Measurements from ENCODE around the gene SMPD3. TPM values are rescaled to one million over a fixed set of nuclear protein-coding genes. Genes with fewer than 3 reads are reported as not detected.

Gene SMPD3
- polyA plus RNA-seq, 1 donor, result 1.1 TPM

DNA sequence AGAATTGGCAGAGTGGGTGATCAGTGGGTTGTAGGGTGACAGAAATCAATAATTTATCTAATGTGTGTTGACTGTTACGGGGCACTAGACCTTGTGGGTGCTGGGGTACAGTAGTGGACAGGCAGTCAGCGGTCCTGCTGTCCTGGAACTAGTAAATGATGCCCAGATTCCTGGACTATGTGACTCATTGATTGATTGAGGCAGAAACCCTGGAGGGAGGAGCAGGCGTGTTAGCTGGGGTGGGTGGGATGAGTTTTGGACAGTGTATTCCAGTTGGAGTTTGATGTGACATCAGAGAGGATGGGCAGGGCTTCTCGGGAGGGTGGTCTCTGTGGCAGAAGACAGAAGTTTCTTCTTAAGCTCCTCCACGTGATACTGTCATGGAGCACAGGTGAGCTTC, 113.1 kb downstream of the SMPD3 start:
- DNase-seq (ENCODE audit: low read depth), result no peak

DNA sequence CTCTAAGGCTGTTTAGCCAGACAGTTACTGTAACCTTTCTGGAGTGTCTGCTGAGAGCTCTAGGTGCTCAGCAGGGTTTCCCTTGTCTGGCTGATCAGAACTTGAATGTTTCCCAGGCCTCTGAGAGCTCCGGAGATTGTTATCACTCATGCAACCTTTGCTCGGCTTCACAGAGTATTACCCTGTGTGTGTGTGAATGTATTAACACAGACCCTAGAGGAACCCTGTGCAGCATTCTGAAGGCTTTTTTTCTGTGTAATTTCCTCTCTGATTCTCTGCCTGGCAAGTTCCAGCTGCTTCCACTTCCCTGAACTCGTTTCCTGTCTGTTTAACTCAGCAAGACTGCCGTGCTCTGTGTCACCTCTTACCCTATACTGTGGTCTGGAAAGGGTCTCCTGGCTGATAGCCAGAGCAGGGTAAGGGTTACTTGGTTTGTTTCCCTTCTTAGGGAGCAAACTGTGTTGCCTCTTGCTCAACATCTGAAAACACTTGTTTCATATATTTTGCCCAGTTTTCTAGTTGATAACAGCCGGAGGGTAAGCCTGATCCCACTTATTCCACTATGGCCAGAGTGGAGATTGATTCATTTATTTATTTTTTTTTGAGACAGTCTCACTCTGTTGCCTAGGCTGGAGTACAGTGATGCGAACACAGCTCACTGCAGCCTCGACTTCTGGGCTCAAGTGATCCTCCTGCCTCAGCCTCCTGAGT, 115.7 kb downstream of the SMPD3 start:
- DNase-seq (ENCODE audit: low read depth), result peak; percentile 24

DNA sequence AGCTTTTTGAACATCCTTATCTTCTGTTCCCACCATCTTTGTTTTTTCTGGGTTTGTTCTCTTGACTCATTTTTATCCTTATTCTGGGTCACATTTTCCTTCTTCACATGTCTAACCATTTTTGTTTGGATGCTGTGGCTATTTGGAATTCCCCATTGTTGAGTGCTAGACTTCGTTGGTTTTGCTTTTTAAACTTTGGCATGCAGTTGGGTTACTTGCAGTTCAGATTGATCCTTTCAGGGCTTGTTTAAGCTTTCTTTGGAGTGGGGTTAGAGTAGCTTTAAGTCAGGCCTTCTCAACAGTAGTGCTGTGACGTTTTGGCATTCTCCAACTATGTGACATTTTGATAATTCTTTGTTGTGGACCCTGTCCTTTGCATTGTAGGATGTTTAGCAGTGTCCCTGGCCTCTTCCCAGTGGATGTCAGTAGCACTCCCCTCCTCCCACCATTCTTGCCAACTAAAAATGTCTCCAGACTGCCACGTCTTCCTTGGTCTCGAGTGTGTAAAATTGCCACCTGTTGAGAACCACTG, 116.4 kb downstream of the SMPD3 start:
- no peak for DNase-seq (ENCODE audit: low read depth)

DNA sequence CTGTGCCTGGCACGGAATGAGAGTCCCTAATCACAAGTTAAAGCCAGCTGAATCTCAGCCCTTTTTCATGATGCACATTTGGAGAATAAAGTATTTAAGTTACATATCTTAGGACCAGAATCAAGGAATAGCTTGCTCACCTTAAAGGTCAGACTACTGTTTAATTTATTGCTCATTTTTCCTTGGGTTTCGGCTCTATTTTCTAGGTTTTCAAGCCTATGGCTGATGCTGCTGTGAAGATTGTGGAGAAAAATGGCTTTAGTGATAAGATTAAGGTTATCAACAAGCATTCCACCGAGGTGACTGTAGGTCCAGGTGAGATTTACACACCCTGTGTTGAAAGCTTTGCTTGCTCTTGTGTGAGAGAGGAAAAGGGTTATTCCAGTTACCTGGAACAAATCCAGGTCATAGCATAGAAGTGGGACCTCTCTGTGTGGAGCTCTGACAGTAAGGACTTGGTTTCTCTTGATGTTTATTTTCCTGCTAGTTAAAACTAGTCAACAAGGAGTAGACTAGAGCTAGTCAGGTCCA, 119.4 kb downstream of the SMPD3 start:
- DNase-seq (ENCODE audit: low read depth), result no peak

DNA sequence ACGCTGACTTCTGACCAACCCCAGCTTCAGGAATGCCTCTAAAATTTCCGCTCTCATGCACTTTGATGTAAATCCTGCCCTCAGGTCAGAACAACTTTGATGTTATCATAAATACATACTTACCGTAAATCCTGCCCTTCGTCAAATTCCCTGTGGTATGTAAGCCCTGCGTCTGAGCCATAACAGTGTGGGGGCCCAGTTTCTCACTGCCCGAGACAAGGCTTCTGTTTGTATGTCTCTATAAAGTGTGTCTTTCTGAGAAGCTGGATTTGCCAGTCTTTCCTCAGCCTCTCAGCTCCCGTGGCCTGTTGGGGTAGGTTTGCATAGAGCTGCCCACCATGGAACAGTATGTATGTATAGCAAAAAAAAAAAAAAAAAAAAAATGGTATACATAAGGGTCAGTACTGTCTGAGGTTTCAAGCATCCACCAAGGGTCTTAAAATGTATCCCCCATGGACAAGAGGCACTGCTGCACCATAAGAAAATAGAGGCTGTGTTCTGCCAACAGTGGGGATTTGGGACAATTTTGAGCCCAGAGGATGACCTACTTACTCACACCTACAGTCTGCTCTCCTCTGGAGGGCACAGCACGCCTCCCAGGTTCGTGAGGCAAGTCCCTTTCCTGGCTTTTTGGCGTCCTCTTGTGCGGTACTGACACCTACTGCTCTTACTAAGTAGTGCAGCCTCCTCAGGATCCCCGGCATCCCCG, 120.0 kb downstream of the SMPD3 start:
- DNase-seq (ENCODE audit: low read depth), result peak; percentile 39

DNA sequence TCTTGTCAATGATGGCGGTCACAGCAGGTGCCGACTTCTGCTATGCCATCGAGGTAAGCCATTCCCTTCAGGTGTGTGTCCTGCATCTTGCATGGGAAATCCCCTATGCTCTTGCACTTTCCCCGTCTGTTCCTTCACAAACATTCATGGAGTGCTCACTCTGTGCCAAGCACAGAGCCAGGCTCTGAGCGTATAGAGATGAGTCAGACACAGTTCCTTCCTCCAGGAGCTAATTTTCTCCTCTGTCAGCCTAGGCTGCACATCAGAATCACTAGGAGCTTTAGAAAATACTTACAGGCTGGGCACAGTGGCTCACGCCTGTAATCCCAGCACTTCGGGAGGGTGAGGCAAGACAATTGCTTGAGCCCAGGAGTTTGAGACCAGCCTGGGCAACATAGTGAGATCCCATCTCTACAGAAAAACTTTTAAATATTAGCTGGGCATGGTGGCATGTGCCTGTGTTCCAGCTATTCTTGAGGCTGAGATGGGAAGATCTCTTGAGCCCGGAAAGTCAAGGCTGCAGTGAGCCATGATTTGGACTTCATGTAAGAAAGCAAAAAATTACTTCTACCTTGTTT, 123.4 kb downstream of the SMPD3 start:
- no peak for DNase-seq (ENCODE audit: low read depth)

DNA sequence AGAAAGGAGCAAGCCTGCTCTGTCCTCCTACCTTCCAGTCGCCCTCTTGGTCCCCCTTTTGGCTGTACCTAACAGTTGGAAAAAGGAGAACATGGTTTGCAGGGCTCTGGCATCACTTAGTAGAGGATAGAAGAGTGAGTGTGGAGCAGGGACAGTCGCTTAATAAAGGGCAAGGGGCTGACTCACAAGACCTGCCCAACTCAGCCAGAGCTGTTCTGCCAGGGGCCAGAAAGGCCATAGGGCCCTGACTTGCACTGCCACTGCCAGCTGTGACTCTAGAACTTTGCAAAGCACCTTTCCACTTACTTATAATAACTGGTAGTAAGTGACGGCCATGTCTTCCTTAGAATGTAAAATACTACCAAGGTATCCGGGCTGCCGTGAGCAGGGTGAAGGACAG, 124.0 kb downstream of the SMPD3 start:
- DNase-seq (ENCODE audit: low read depth), result no peak

DNA sequence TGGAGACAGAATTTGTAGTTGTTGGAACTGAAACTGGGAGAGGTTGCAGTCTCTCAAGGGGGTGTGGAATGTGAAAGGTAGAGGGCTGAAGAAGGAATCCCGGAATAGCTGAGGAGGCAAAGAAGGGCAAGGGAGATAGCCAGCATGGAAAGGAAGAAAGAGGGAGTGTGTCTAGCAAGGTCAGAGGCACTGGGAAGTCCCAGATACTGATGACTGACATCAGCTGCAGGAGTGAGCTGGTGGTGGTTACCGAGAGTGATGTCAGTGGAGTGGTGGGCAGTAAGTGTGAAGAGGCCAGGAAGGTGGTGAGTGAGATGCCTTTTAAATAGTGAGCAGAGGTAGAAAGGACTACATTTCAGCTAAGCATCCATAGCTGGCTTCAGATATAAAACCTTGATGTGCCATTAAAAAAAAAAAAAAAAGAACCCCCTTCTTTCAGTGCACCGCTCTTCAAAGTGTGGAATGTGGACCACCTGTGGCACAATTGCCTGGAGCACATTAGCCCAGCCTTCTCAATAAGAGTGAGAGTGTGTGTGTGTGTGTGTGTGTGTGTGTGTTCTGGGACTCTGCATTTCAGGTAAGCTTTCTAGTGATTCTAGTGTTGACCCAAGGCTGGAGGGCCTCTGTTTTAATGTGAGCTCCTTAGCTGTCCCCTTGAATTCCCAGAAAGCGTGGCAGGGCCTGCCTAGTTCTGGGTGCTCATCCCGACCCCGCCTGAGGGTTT, 129.0 kb downstream of the SMPD3 start:
- no peak for DNase-seq (ENCODE audit: low read depth)

DNA sequence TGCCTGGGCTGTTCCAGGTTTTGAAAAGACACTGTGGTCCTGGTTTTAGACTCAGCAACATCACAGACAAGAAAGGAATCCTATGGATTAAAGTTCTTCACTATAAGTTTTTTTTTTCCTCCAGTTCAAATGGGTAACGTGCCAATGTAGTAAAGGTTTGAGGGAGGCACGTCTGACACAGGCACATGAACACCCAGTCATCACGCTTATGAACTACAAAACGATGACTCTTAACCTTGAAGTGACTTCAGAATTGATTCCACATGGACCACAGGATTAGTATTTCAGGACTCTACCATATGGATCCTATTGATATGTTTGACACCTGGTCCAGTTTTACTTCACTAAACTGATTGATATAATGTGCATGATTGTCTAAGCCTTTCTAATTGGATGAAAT, 135.2 kb downstream of the SMPD3 start:
- no peak for DNase-seq (ENCODE audit: low read depth)

DNA sequence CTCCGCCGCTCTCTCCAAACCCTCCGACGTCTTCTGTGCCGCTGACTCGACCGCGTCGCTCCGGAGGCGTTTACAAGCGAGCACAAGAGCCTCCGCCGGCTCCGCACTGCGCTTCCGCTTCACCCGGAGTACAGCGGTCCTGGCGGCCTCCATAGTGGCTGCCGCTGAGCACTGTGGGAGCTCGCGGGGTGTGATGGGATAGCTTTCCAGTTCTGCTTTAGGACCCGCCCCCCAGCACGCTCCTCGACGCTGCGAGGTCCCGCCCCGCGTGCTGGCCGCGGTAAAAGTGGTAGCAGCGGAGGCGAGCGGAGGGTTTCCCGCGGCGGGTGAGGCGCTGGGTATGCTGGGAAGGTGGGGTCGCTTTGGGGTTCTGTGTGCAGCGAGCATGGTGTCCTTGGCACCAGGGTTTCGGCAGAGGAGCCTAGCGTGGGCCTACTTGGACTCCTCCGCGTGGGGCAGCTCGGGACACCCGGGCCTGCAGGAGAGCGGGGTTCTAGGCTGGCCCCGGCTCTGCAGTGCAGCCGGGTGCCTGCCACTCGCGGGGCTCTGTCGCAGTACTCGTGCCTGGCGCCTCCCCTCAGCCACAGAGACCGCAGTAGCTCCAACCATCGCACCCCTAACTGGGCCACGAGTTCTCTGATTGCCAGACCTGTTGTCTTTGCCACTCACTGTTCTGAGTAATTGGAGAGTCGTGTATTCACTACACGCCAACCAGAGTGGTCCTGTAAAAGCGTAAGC, 137.4 kb downstream of the SMPD3 start, which contains the start of the genes PRMT7 and SLC7A6OS:
Gene PRMT7 (plus strand): TSS at position 246 of the 738 bp plus-strand sequence. CDS start 4,961 bp downstream, outside the sequence.
Gene SLC7A6OS (minus strand): TSS at position 173 of the 738 bp plus-strand sequence. CDS start 20 bp downstream, at position 153.
- peak; percentile 74 for DNase-seq (ENCODE audit: low read depth)

DNA sequence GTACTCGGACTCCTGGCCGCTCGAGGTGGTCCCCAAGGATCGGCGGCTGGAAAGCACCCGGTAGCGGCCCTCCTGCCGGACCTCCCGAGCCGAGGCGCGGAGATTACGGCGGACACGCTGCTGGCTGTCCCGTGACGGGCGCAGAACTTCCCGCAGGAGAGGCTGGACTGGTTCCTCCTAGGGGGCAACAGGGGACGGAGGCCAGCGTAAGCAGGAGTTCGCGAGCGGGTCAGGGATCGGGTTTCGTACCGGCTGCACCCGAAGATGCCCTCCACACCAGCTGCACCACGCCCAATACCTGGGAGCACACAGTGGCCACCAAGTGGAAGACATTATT, 137.9 kb downstream of the SMPD3 start:
- no peak for DNase-seq (ENCODE audit: low read depth)

DNA sequence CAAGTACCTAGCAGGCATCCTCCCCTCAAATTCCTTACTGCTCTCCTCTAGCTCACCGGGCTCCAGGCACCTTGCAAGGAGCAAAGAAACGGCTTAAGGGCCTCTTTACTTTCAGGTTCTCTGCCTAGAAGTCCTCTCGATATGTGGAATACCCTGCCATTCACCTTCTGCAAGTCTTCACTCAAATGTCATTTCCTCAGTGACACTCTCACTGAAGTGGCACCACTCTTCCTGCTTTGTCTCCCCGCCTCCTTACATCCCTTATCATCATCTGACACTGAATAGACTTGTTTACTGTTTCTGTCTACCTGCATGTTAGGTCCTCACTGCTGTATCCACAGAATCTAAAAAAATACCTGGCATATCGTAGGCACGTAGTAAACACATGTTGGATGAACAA, 138.5 kb downstream of the SMPD3 start:
- DNase-seq (ENCODE audit: low read depth), result no peak

Other genes starting within 250 kb of the SMPD3 start
- gene ESRP2, start 212.4 kb downstream of the SMPD3 start, polyA plus RNA-seq (ENCODE audit: insufficient read length), result 0.52 TPM
- 33.2 TPM for gene PLA2G15, start 203.1 kb downstream of the SMPD3 start, polyA plus RNA-seq (ENCODE audit: insufficient read length)
- 7.9 TPM for gene SLC7A6, start 184.0 kb downstream of the SMPD3 start, polyA plus RNA-seq (ENCODE audit: insufficient read length)
- gene SLC7A6OS, start 137.6 kb downstream of the SMPD3 start, polyA plus RNA-seq (ENCODE audit: insufficient read length), result 17.5 TPM
- 39.9 TPM for gene PRMT7, start 137.5 kb downstream of the SMPD3 start, polyA plus RNA-seq (ENCODE audit: insufficient read length)
- 18.6 TPM for gene ZFP90, start 90.8 kb upstream of the SMPD3 start, polyA plus RNA-seq (ENCODE audit: insufficient read length)
- 0.57 TPM for gene CDH3, start 196.8 kb upstream of the SMPD3 start, polyA plus RNA-seq (ENCODE audit: insufficient read length)